Trophoblast cell (in vitro differentiated cells and primary cell): ENCODE data around the gene RHO.
A peak's percentile ranks its signal among the peaks of the same experiment; 100 is the strongest.

ENCODE experiments used
- DNase-seq, 2 donors: peaks; one replicate each; pipeline ENCODE4 v3.0.0-alpha.2; 2016
- H2AFZ ChIP-seq: 2 replicates; pipeline ENCODE4 v1.6.1; 2013; ENCODE audit warnings: low read length, moderate library complexity, mild to moderate bottlenecking; ENCODE audit not compliant: insufficient read depth, poor library complexity
- H2AK5ac ChIP-seq: 2 replicates; pipeline ENCODE4 v1.6.1; 2013; ENCODE audit warnings: mild to moderate bottlenecking, low read length
- H2BK120ac ChIP-seq: 2 replicates; pipeline ENCODE4 v1.6.1; 2013; ENCODE audit warnings: low read length, mild to moderate bottlenecking, moderate library complexity; ENCODE audit not compliant: insufficient read depth, poor library complexity
- H2BK12ac ChIP-seq: 2 replicates; pipeline ENCODE4 v1.6.1; 2013; ENCODE audit warnings: mild to moderate bottlenecking, low read length, moderate library complexity
- H2BK5ac ChIP-seq: 2 replicates; pipeline ENCODE4 v1.6.1; 2013; ENCODE audit warnings: low read length, low read depth, moderate library complexity, mild to moderate bottlenecking; ENCODE audit not compliant: poor library complexity
- H3K14ac ChIP-seq: 2 replicates; pipeline ENCODE4 v1.6.1; 2013; ENCODE audit warnings: mild to moderate bottlenecking, low read length
- H3K18ac ChIP-seq: 2 replicates; pipeline ENCODE4 v1.6.1; 2013; ENCODE audit warnings: mild to moderate bottlenecking, low read length
- H3K23ac ChIP-seq: 2 replicates; pipeline ENCODE4 v1.6.1; 2013; ENCODE audit warnings: low read length
- H3K27ac ChIP-seq: 2 replicates; pipeline ENCODE4 v1.5.1; 2013; ENCODE audit warnings: low read depth, mild to moderate bottlenecking, inconsistent platforms, low read length, moderate library complexity
- H3K27me3 ChIP-seq: 2 replicates; pipeline ENCODE4 v1.6.1; 2013; ENCODE audit warnings: inconsistent platforms, mild to moderate bottlenecking, low read length, moderate library complexity; ENCODE audit not compliant: insufficient read depth
- H3K36me3 ChIP-seq, 2 experiments: 1 replicate in 1 of 2; 2 replicates in 1 of 2; pipeline ENCODE4 v1.6.1; 2013; ENCODE audit warnings: low read length in 2 of 2, mild to moderate bottlenecking in 2 of 2, moderate library complexity in 1 of 2; ENCODE audit not compliant: insufficient read depth in 2 of 2, control insufficient read depth in 1 of 2
- H3K4ac ChIP-seq: 2 replicates; pipeline ENCODE4 v1.6.1; 2013; ENCODE audit warnings: low read depth, mild to moderate bottlenecking, low read length, moderate library complexity
- H3K4me1 ChIP-seq, 2 experiments: 1 replicate in 1 of 2; 2 replicates in 1 of 2; pipeline ENCODE4 v1.6.1; 2013; ENCODE audit warnings: low read length in 2 of 2, mild to moderate bottlenecking in 2 of 2, moderate library complexity in 1 of 2; ENCODE audit not compliant: insufficient read depth in 2 of 2, control insufficient read depth in 1 of 2
- H3K4me2 ChIP-seq: 2 replicates; pipeline ENCODE4 v1.6.1; 2013; ENCODE audit warnings: inconsistent platforms, mild to moderate bottlenecking, low read length, moderate library complexity
- H3K4me3 ChIP-seq: 2 replicates; pipeline ENCODE4 v1.5.1; 2013; ENCODE audit warnings: mild to moderate bottlenecking, low read depth, low read length, inconsistent platforms
- H3K79me1 ChIP-seq: one replicate; pipeline ENCODE4 v1.6.1; 2013; ENCODE audit warnings: low read length
- H3K79me2 ChIP-seq: 2 replicates; pipeline ENCODE4 v1.6.1; 2013; ENCODE audit warnings: low read length, mild to moderate bottlenecking; ENCODE audit not compliant: control insufficient read depth, insufficient read depth, poor library complexity
- H3K9ac ChIP-seq: 2 replicates; pipeline ENCODE4 v1.6.1; 2013; ENCODE audit warnings: mild to moderate bottlenecking, low read length
- H3K9me3 ChIP-seq: 2 replicates; pipeline ENCODE4 v1.6.1; 2013; ENCODE audit warnings: low read depth, mild to moderate bottlenecking, control low read depth, inconsistent platforms, low read length; ENCODE audit not compliant: insufficient read depth
- H4K12ac ChIP-seq: 2 replicates; pipeline ENCODE4 v1.6.1; 2013; ENCODE audit warnings: low read depth, mild to moderate bottlenecking, low read length, moderate library complexity
- H4K8ac ChIP-seq: 2 replicates; pipeline ENCODE4 v1.6.1; 2013; ENCODE audit warnings: low read depth, mild to moderate bottlenecking, low read length, moderate library complexity
- H4K91ac ChIP-seq: one replicate; pipeline ENCODE4 v1.6.1; 2013; ENCODE audit warnings: low read depth, mild to moderate bottlenecking, low read length, moderate library complexity
- WGBS: extraction: QIAGEN DNeasy Blood & Tissue Kit; methylation state at CpG from one replicate; pipeline ENCODE4 v1.1.7; 2013; ENCODE audit warnings: missing lambda C conversion rate; ENCODE audit not compliant: insufficient read length, insufficient coverage; ENCODE audit errors: extremely low coverage; 5-methylcytosine and 5-hydroxymethylcytosine counted together

Gene RHO

DNA sequence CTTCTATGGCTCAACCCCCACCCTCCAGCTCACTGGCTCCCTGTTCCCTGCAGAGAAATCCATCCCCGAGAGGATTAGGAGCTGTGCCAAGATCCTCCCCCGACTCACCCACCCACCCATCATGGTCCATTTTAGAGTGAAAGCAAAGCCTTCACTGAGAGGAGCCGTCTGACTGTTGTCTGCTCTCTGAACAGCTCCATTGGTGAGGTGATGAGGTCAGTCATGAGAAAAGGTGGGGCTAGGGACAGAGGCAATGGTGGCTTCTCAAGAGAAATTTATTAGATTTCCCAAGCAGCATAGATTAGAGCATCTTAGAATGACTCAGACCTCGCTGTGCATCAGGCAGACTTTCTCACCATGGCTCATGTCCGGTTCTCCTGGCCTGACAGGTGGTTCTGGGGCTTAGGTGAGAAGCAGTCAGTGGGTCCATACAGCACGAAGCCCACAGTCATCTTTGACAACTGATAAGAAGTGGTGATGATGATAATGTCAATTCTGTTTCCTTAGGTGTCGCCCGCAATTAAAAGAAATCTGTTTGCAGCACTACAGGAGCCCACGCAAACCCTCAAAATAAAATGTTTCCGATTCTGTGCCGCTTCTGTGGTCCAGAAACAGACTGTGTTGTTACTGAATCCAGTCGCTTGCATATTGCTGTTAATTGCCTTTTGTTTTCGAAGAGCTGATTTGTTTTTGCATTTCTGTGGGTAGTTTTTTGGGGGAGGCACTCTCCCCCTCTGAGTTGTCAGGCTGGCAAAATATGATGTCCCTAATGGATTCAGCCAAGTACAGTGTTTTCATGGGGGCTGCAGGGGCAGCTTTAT lies 24.8 kb upstream of the RHO start:
- H3K18ac ChIP-seq, result no peak overlapping the region
- no peaks in the 10 kb centered on the region for H3K79me2 ChIP-seq
- no peak overlapping the region for H2BK120ac ChIP-seq
- H2AK5ac ChIP-seq, result no peak overlapping the region
- no peak overlapping the region for H3K27ac ChIP-seq
- H3K36me3 ChIP-seq, result peaks cover 30 to 55% of the 10 kb centered on the region in 2 experiments
- peaks cover 0 to 3% of the 10 kb centered on the region in 2 experiments for H3K4me1 ChIP-seq
- H3K4me3 ChIP-seq, result no peak overlapping the region
- H2AFZ ChIP-seq, result no peak overlapping the region
- H4K91ac ChIP-seq, result no peak overlapping the region
- no peak overlapping the region for H3K9ac ChIP-seq
- no peak overlapping the region for H3K4ac ChIP-seq
- no peak overlapping the region for H3K14ac ChIP-seq
- H4K8ac ChIP-seq, result no peak overlapping the region
- H2BK5ac ChIP-seq, result no peak overlapping the region
- H2BK12ac ChIP-seq, result no peak overlapping the region
- no peak for DNase-seq
- no peak overlapping the region for H3K23ac ChIP-seq
- no peaks in the 10 kb centered on the region for H3K27me3 ChIP-seq
- no CpG with 5 or more reads among the region's 13 CpGs for WGBS
- H3K4me2 ChIP-seq, result no peak overlapping the region
- no peak overlapping the region for H4K12ac ChIP-seq
- no peaks in the 10 kb centered on the region for H3K79me1 ChIP-seq
- H3K9me3 ChIP-seq, result peaks cover 2% of the 10 kb centered on the region

DNA sequence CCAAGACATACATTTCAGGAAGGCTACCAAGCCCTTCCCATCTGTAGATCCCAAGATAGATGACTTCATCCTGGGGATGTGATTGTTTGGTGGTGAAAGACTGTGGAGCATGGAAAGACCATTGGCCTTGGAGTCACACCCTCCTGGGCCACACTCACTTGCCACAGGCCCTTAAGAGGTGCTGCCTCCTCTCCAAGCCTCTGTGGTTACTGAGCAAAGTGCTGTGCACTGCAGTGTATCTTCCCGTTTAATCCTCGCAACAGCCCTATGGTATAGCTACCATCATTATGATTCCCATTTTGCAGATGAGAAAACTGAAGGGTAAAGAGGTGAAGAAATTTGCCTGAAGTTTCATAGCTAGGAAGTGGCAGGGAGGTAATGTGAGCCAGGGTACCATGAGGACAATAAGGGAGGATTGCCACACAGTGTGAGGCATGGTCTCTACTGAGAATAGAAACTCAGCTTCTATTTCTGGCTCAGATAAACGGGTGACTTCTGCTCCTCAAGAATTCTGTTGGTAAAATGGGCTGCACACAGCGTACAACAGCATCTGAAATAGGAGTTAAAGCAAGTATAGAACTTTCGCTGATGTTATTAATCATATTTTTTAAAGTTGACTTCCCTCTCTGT lies 23.9 kb upstream of the RHO start:
- no peak for DNase-seq
- Histone ChIP-seq H3K9ac (no peak overlapping the region), H3K4ac (no peak overlapping the region), H2BK12ac (no peak overlapping the region), H4K91ac (no peak overlapping the region), H4K8ac (no peak overlapping the region), H3K27me3 (no peaks in the 10 kb centered on the region), H3K18ac (no peak overlapping the region), H3K36me3 (peaks cover 30 to 58% of the 10 kb centered on the region in 2 experiments), H3K79me2 (no peaks in the 10 kb centered on the region), H3K79me1 (no peaks in the 10 kb centered on the region), H3K14ac (no peak overlapping the region), H4K12ac (no peak overlapping the region), H2AK5ac (no peak overlapping the region), H3K4me3 (no peak overlapping the region), H3K4me1 (peaks cover 0 to 3% of the 10 kb centered on the region in 2 experiments), H3K27ac (no peak overlapping the region), H3K9me3 (peaks cover 2% of the 10 kb centered on the region), H3K23ac (no peak overlapping the region), H2AFZ (no peak overlapping the region), H2BK5ac (no peak overlapping the region), H3K4me2 (no peak overlapping the region), H2BK120ac (no peak overlapping the region)
- no CpG with 5 or more reads among the region's 5 CpGs for WGBS

DNA sequence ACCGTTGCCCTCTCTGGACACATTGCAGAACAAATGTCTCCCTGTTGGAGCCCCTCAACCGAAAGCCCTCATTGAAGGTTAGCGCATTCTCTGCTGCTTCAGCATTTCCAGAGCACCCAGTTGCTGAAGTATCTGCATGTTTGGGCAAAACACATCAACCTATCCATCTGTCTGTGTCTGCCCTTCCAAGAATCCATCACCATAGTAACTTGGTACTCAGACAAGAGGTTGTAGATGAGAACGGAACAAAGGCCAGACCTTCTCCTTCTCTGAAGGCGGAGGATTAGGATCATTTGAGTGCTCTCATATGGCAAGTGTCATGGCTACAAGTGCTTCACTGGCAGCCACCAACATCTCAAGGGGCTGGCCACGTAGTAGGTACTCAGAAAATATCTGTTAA lies 23.1 kb upstream of the RHO start:
- no peak overlapping the region for H3K4me2 ChIP-seq
- no peaks in the 10 kb centered on the region for H3K79me1 ChIP-seq
- peaks cover 28 to 52% of the 10 kb centered on the region in 2 experiments for H3K36me3 ChIP-seq
- no peak overlapping the region for H2BK5ac ChIP-seq
- no peaks in the 10 kb centered on the region for H3K79me2 ChIP-seq
- no CpG with 5 or more reads among the region's 6 CpGs for WGBS
- no peak overlapping the region for H3K18ac ChIP-seq
- H3K23ac ChIP-seq, result no peak overlapping the region
- no peak overlapping the region for H4K8ac ChIP-seq
- peaks cover 0 to 3% of the 10 kb centered on the region in 2 experiments for H3K4me1 ChIP-seq
- no peak overlapping the region for H4K91ac ChIP-seq
- no peak overlapping the region for H2BK12ac ChIP-seq
- H3K4ac ChIP-seq, result no peak overlapping the region
- H3K9me3 ChIP-seq, result no peaks in the 10 kb centered on the region
- H2AK5ac ChIP-seq, result no peak overlapping the region
- H3K4me3 ChIP-seq, result no peak overlapping the region
- H3K27ac ChIP-seq, result no peak overlapping the region
- no peaks in the 10 kb centered on the region for H3K27me3 ChIP-seq
- no peak for DNase-seq
- H2BK120ac ChIP-seq, result no peak overlapping the region
- no peak overlapping the region for H3K9ac ChIP-seq
- H4K12ac ChIP-seq, result no peak overlapping the region
- no peak overlapping the region for H3K14ac ChIP-seq
- no peak overlapping the region for H2AFZ ChIP-seq

DNA sequence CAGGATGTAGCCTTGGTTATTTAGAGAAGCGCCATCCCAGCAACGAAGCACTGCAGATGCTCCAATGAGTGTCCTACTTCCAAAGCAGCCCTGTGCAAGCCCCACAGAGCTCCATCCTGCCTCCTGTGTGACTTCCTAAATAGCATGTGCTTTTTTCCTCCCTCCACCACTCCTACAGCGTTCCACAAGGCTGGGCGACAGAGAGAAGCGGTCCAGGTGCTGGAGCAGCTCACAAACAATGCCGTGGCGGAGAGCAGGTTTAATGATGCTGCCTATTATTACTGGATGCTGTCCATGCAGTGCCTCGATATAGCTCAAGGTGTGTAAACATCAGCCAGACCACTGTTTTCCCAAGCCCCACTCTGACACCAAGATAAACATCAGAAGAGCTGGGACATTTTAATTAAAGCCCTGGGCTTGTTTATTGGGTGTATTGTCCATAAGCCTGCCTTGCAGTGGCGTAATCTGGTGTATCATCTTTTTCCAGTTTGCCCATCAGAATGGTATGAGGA lies 22.2 kb upstream of the RHO start:
- H2BK120ac ChIP-seq, result no peak overlapping the region
- H2AK5ac ChIP-seq, result no peak overlapping the region
- H3K14ac ChIP-seq, result no peak overlapping the region
- no peaks in the 10 kb centered on the region for H3K9me3 ChIP-seq
- H2BK12ac ChIP-seq, result peak overlapping the region; percentile 8
- H3K79me2 ChIP-seq, result no peaks in the 10 kb centered on the region
- no peak overlapping the region for H3K4me3 ChIP-seq
- H3K36me3 ChIP-seq, result peaks cover 22 to 47% of the 10 kb centered on the region in 2 experiments
- H2BK5ac ChIP-seq, result no peak overlapping the region
- no peaks in the 10 kb centered on the region for H3K79me1 ChIP-seq
- no peaks in the 10 kb centered on the region for H3K27me3 ChIP-seq
- H3K4me2 ChIP-seq, result no peak overlapping the region
- no peak overlapping the region for H3K4ac ChIP-seq
- no CpG with 5 or more reads among the region's 9 CpGs for WGBS
- H3K23ac ChIP-seq, result no peak overlapping the region
- H2AFZ ChIP-seq, result no peak overlapping the region
- H3K18ac ChIP-seq, result no peak overlapping the region
- no peak overlapping the region for H3K27ac ChIP-seq
- no peak overlapping the region for H4K12ac ChIP-seq
- no peak overlapping the region for H4K8ac ChIP-seq
- H3K9ac ChIP-seq, result no peak overlapping the region
- H3K4me1 ChIP-seq, result peaks cover 3% of the 10 kb centered on the region in 2 experiments
- H4K91ac ChIP-seq, result no peak overlapping the region
- DNase-seq, result no peak
